Gastrocnemius medialis (tissue), 4 donors: ENCODE data around the gene EYA3. TPM values are rescaled to one million over a fixed set of nuclear protein-coding genes. Genes with fewer than 3 reads are reported as not detected.

ENCODE experiments used
- ATAC-seq, 2 donors: fragments of 150-250 bp; one replicate each; pipeline ENCODE4 v1.9.1; 2016
- DNase-seq, 2 donors: peaks; one replicate each; pipeline ENCODE4 v3.0.0-alpha.2; 2019
- H3K27ac ChIP-seq, 4 donors: fragments of 200-600 bp; sonication (generic); 1 replicate in 1 of 4; 2 replicates in 3 of 4; pipeline ENCODE4 v1.5.1; 2016 to 2018; ENCODE audit warnings: mild to moderate bottlenecking in 2 of 4, moderate library complexity in 1 of 4
- H3K27me3 ChIP-seq, 3 donors: fragments of 200-600 bp; sonication (generic) in 2 of 3; 1 replicate in 1 of 3; 2 replicates in 2 of 3; pipeline versions ENCODE4 v1.5.1 to v1.6.0; 2016 to 2019; ENCODE audit warnings: mild to moderate bottlenecking in 1 of 3, moderate library complexity in 1 of 3
- H3K36me3 ChIP-seq, 2 donors: fragments of 200-600 bp; sonication (generic) in 1 of 2; one replicate each; pipeline ENCODE4 v1.5.1; 2017 to 2018
- H3K4me1 ChIP-seq, 2 donors: fragments of 200-600 bp; sonication (generic) in 1 of 2; one replicate each; pipeline ENCODE4 v1.5.1; 2016 to 2017; ENCODE audit warnings: mild to moderate bottlenecking in 2 of 2
- H3K4me3 ChIP-seq, 4 donors: fragments of 200-600 bp; sonication (generic) in 3 of 4; 1 replicate in 1 of 4; 2 replicates in 3 of 4; pipeline ENCODE4 v1.5.1; 2016 to 2019; ENCODE audit warnings: mild to moderate bottlenecking in 2 of 4
- H3K9me3 ChIP-seq, 3 donors: fragments of 200-600 bp; sonication (generic) in 2 of 3; 1 replicate in 1 of 3; 2 replicates in 2 of 3; pipeline ENCODE4 v1.5.1; 2016 to 2019
- CTCF ChIP-seq, 5 experiments: fragments of 450-650 bp in 3 of 5; fragments of 200-600 bp in 2 of 5; sonication (generic) in 2 of 5; IDR thresholded peaks in 4 of 5; conservative IDR thresholded peaks in 1 of 5; 1 replicate in 4 of 5; 2 replicates in 1 of 5; pipeline ENCODE4 v1.5.1; 2016 to 2019; ENCODE audit warnings: antibody characterized with exemption in 5 of 5, mild to moderate bottlenecking in 3 of 5, moderate library complexity in 3 of 5
- POLR2A ChIP-seq, 2 donors: fragments of 450-650 bp; IDR thresholded peaks; one replicate each; pipeline ENCODE4 v1.6.1; 2017; ENCODE audit warnings: antibody characterized with exemption in 2 of 2, mild to moderate bottlenecking in 2 of 2, moderate library complexity in 2 of 2
- in situ Hi-C, 4 donors: fragments of 200-750 bp; cut with MboI; loops; one replicate each; pipeline versions ENCODE4 v1.15.0 to v1.8.0; 2017; ENCODE audit warnings: low sequenced_read_pairs in 4 of 4
- intact Hi-C: fragments of 100-400 bp; cut with DNase I; formaldehyde crosslinking; loops from one replicate; pipeline ENCODE4 v1.15.1; 2023; ENCODE audit warnings: low total_unique reads
- total RNA-seq, 4 donors: library from RNA; depleted of rRNA; stranded (reverse); fragments of >200 nt; gene quantifications; one replicate each; pipeline versions ENCODE4 v1.1.0 to v1.2.3, GENCODE V29; 2016

EYA3 gene
- total RNA-seq, 4 donors from 2014 or later = 9.2 to 19.5 (median 15.4) TPM

DNA sequence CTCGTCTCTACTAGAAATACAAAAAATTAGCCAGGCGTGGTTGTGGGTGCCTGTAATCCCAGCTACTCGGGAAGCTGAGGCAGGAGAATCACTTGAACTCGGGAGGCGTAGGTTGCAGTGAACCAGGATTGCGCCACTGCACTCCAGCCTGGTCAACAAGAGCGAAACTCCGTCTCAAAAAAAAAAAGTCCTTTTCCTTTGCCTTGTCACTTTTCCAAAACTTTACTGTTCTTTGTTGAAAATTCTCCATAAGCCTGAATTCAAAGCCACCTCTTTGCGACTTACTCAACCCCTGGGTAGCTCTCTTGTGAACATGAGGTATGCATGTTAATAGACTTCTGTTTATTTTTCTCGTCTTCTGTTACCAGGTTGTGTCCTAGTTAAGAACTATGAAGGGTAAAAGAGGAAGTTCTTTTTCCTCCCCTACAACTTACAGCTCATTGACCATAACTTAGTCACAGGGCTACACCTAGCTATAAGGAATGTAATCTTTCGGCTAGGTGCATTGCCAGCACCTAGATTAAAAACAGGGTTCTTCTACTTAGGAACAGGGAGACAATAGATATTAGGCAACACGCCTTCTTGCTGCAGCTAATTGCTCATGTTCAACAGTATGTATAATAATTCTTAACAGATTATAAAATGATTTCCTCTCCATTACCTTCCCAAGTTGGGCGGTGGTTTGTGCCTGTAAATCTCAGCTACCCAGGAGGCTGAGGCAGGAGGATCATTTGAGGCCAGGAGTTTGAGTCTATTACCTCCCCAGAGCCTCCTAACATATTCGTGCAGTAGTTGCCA lies 47.2 kb upstream of the EYA3 start:
- DNase-seq (no peak), ATAC-seq (no peak)
- Histone ChIP-seq H3K36me3 (no peaks in the 10 kb centered on the region), H3K27me3 (no peaks in the 10 kb centered on the region), H3K4me1 (no peaks in the 10 kb centered on the region), H3K27ac (no peak overlapping the region), H3K4me3 (no peak overlapping the region), H3K9me3 (no peaks in the 10 kb centered on the region)
- TF ChIP-seq POLR2A (IDR thresholded peaks at IDR 0.05) (no peak), CTCF (IDR thresholded peaks at IDR 0.05 in 4 of 5, conservative IDR thresholded peaks at IDR 0.05 in 1 of 5) (no peak)
- in situ Hi-C loops = no loop called here
- intact Hi-C loops = no loop called here

- H3K27me3 ChIP-seq = no peaks in the 10 kb centered on the region
- intact Hi-C loops = no loop called here
- ATAC-seq (no peak), DNase-seq (no peak)
- no peaks in the 10 kb centered on the region for H3K36me3 ChIP-seq
- TF ChIP-seq CTCF (IDR thresholded peaks at IDR 0.05 in 4 of 5, conservative IDR thresholded peaks at IDR 0.05 in 1 of 5) = no peak
- TF ChIP-seq POLR2A (IDR thresholded peaks at IDR 0.05) = no peak
- no peaks in the 10 kb centered on the region for H3K9me3 ChIP-seq
- no peak overlapping the region for H3K27ac ChIP-seq
- H3K4me1 ChIP-seq = no peaks in the 10 kb centered on the region
- H3K4me3 ChIP-seq = no peak overlapping the region
- in situ Hi-C loops = no loop called here
Observed at GRCh38 chr1:28134651-28135207, 46.3 kb upstream of the EYA3 start.

GRCh38 chr1:28132171-28133167 lies 44.1 kb upstream of the EYA3 start:
- H3K36me3 ChIP-seq = no peaks in the 10 kb centered on the region
- in situ Hi-C loops = no loop called here
- no peak for ATAC-seq
- H3K27ac ChIP-seq = no peak overlapping the region
- no peak for TF ChIP-seq CTCF (IDR thresholded peaks at IDR 0.05 in 4 of 5, conservative IDR thresholded peaks at IDR 0.05 in 1 of 5)
- TF ChIP-seq POLR2A (IDR thresholded peaks at IDR 0.05) = no peak
- no peak overlapping the region for H3K4me3 ChIP-seq
- no peaks in the 10 kb centered on the region for H3K27me3 ChIP-seq
- DNase-seq = no peak
- intact Hi-C loops = no loop called here
- H3K4me1 ChIP-seq = no peaks in the 10 kb centered on the region
- H3K9me3 ChIP-seq = no peaks in the 10 kb centered on the region

DNA sequence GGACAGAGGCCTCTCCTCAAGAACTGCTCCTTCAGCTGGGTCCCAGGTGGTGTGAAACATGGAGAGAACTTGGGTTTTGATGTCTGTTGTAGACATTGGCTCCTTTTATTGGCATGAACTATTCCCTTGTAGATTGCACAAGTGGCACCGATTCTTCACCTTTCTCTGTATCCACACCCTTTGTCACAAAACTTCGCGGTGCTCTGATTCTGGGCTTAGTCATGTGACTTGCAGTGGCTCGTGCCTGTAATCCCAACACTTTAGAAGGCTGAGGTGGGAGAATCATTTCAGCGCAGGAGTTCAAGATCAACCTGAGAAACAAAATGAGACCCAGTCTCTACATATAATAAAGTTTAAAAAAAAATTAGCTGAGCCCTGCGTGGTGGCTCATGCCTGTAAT lies 42.5 kb upstream of the EYA3 start:
- intact Hi-C loops = no loop called here
- H3K36me3 ChIP-seq = no peaks in the 10 kb centered on the region
- ATAC-seq = no peak

More for the DNA sequence above, 42.5 kb upstream of the EYA3 start:
- Histone ChIP-seq H3K27ac (no peak overlapping the region), H3K4me3 (no peak overlapping the region), H3K9me3 (no peaks in the 10 kb centered on the region), H3K27me3 (no peaks in the 10 kb centered on the region), H3K4me1 (no peaks in the 10 kb centered on the region)
- DNase-seq = no peak
- in situ Hi-C loops = no loop called here
- no peak for TF ChIP-seq CTCF (IDR thresholded peaks at IDR 0.05 in 4 of 5, conservative IDR thresholded peaks at IDR 0.05 in 1 of 5)
- TF ChIP-seq POLR2A (IDR thresholded peaks at IDR 0.05) = no peak
